GM12892 (cell line): ENCODE results near the gene LYL1.

Source experiments
- DNase-seq: peaks from one replicate; pipeline ENCODE4 v3.0.0; 2011; ENCODE audit not compliant: insufficient read length
- FAIRE-seq: peaks from 2 replicates; lab custom pipeline; 2011; peaks lifted over from hg19 to GRCh38; lab: Jason Lieb, UNC
- POLR2A ChIP-seq: IDR thresholded peaks from 2 replicates; pipeline ENCODE4 v1.6.1; 2011; ENCODE audit warnings: low read depth, low read length, control low read depth
- POLR2AphosphoS5 ChIP-seq: IDR thresholded peaks from 2 replicates; pipeline ENCODE4 v1.6.1; 2011; ENCODE audit warnings: low read depth, low read length, control low read depth
- TAF1 ChIP-seq: IDR thresholded peaks from 2 replicates; pipeline ENCODE4 v1.6.1; 2011; ENCODE audit warnings: low read depth, mild to moderate bottlenecking, control low read depth, low read length, borderline replicate concordance

LYL1 gene

DNA sequence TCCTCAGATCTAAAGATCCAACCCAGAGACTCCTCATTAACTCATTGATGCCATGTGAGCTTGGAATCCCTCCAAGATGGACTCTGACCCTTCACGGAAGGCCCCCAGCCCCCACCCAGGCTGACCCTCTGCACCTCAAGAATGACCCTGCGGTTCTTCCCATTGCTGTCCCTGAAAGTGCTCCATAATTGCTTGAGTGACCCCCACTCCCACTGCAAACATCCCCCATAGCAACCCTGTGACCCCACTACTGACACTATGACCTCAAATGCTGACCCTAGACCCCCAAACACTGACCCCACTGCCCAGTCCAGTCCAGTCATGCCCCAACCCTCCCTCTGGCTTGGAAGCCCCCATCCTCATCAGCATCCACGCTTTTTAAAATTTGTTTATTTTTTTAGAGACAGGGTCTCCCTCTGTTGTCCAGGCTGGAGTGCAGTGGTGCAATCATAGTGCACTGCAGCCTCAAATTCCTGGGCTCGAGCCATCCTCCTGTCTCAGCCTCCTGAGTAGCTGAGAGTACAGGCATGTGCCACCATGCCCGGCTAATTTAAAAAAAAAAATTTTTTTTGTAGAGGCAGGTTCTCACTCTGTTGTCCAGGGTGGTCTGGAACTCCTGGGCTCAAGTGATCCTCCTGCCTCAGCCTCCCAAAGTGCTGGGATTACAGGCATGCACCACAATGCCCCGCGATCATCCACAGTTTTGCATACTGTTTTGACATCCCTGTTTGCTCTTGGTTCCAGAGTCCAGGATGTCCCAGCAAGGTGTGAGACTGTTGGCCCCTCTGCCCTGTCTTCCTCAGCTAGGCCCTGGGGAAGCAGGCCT is 855 bp downstream of the LYL1 start:
- TF ChIP-seq TAF1 (no peak), POLR2A (no peak), POLR2AphosphoS5 (no peak)
- DNase-seq = no peak
- peak; percentile 21 for FAIRE-seq

DNA sequence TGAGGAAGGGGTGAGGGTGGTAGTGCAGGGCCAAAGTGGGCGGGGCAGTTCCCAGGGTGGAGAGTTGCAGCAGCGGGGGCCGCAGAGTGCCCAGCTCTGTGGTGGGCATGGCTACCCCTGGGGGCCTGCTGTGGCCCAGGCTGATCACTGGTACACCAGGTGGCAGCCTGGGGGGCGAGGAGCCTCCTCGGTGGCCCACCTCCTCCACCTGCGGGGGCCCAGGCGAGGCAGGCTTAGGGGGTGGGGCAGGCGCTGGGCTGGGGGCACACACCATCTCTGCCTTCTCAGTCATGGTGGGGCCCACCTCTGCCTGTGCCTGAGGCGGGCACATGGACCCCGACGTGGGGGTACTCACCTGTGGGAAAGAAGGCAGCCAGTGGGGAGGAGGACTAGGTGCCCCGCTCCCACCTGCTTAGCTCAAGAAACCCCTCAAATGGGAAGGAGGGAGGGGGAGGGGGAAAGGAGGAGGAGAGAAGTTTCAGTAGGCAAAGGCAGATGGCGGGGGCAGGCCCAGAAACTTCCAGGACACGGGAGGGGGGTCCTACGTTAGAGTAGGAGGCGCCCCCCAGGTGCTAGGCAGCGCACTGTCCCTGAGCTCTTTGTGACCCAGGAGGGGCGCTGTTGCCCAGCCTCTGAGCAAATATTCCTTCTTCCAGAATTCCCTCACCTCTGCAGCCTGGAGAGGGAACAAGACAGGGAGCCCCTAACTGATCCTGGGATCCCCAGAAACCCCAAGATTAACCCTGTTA is 1.6 kb downstream of the LYL1 start:
- DNase-seq (no peak), FAIRE-seq (peak; percentile 30)
- TF ChIP-seq POLR2A = no peak
- TF ChIP-seq POLR2AphosphoS5 = no peak
- no peak for TF ChIP-seq TAF1

DNA sequence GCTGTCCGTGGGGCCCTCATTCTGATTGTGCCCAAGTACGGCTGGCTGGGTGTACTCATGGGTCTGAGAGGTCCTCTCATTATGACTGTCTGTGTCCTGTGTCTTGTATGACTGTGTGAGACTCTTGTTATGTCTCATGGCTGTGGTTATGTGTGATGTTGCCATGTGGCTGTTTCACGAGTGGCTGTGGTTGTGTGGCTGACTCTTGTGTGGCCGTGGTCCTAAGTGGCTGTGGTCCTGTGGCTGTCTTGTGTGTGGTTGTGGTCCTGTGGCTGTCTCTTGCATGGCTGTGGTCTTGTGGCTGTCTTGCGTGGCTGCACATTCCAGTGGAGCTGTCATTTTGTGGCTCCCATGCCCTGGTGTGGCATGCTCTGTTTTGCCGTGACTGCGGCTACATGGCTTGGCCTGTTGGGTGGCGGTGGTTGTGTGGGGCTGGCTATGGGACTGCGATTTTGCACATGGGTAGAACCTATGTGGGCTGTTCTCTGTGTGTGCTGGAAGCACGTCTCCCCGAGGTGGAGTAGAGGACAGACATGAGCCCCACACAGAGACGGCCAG is 2.5 kb downstream of the LYL1 start:
- peak; percentile 99 for FAIRE-seq

DNA sequence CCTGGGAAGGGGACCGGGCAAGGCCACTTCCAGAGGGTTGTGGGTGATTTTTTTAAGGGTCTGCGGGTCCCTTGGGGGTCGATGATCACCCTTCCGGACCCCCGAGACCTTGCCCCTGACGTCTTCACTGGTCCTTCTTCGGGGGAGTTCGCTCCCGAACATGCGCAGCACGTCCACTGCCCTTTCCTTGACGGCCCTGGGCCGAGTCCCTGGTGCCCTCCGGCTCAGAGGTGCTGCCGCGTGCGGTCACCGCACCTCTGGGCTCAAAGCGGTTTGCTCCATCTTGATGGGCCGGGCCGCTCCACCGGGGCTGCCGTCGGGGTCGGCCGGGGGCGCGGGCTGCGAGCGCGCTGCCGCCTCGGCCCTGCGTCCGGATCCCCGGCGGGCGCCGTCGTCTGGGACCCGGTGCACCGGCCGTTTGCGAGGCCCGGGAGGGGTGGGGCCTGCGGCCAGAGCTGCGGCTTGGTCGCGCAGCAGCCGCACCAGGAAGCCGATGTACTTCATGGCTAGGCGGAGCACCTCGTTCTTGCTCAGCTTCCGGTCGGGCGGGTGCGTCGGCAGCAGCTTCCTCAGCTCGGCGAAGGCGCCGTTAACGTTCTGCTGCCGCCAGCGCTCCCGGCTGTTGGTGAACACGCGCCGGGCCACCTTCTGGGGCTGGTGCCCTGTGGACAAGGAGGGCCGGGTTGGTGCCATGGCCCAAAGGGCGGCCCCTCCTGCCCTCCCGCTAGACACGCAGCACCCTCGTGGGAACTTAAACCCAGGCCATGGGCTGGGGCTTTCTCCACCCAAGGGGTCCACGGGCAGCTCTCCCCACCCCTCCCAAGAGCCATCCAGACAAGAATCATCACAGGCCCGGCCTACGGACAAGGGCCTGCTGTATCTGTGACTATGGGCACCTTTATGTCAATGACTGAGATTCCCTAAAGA is 3.3 kb downstream of the LYL1 start:
- FAIRE-seq = no peak
- 0 out of 2 replicates have a peak, but pooled peaks have one; percentile 20 for TF ChIP-seq TAF1
- no peak for TF ChIP-seq POLR2AphosphoS5
- peak; percentile 71 for DNase-seq

More for the DNA sequence above, 2.5 kb downstream of the LYL1 start:
- DNase-seq = peak; percentile 66
- TF ChIP-seq TAF1 (0 out of 2 replicates have a peak, but pooled peaks have one; percentile 49), POLR2AphosphoS5 (peak; percentile 87), POLR2A (no peak)

DNA sequence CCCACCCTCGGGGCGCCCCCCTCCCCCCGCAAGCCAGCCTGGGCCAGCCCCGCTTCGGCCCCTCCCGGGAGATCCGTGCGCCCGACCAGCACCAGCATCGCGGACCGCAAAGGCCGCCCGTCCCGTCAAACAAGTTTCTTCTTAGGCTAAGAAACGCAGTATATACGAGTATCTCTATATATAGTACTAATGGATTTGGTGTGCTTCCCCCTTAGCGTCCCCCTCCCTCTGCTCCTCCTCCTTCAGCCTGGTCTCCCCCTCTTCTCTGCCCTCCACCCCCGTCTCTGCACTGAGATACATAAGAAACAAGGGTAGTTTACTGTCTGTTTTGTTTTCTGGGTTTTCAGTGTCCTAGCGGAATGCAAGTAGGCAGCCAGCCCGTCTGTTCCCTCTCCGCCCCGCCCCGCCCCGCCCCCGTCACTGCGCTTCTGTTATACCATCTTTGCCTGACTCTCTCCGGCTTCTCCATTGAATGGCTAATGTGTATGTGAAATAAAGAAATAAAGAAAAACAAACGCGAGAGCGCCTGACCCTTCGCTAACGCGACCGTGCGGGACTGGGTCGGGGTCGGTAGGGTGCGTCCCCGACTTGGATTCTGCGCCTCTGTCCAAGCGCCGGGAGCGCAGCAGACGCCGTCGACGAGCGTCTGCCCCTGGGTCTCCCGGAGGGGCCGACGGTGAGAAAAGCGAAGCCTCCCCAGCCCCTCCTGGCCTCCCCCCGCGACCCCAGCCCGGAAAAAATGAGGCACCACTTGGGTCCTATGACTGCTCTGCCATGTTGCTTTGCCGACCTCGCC is 4.2 kb downstream of the LYL1 start:
- FAIRE-seq = no peak
- TF ChIP-seq TAF1 = no peak
- TF ChIP-seq POLR2AphosphoS5 = no peak
- no peak for TF ChIP-seq POLR2A
- DNase-seq = no peak

DNA sequence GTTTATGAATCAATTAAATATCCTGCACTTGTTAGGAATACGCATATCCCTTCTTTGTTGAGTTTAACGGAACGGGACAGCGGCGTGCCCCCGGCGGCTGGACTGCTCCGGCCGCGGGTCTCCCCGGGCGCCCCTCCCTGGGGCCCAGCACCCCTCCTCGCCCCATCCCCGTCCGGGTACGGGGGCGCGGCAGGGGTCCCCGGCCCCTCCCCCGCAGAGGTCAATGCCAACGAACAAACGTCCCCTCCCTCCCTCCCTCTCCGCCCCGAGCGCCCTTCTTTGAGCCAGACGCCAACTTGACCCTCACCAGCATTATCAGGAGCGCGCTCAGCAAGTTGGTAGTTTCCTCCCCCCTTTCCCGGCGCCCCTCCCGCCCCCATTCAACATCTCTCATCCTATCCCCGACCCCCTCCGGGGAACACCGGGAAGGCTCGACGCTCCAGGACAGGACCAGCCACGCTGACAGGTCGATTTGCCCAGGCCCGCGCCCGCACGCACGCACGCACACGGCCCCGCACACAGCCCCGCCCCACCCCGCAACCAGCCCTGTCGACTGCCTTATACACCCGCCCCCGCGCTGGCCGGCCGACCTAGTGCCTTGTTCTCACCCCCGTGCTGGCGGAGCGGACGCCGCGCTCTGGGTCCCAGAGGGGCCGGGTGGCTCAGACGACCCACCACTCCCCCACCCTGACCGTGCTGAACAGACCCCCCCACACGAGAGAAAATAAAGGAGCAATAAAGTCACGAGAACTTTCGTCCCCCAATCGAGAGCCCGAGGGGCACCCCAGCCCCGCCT is 5.0 kb downstream of the LYL1 start:
- FAIRE-seq (no peak), DNase-seq (no peak)
- TF ChIP-seq TAF1 = no peak
- no peak for TF ChIP-seq POLR2AphosphoS5
- no peak for TF ChIP-seq POLR2A

DNA sequence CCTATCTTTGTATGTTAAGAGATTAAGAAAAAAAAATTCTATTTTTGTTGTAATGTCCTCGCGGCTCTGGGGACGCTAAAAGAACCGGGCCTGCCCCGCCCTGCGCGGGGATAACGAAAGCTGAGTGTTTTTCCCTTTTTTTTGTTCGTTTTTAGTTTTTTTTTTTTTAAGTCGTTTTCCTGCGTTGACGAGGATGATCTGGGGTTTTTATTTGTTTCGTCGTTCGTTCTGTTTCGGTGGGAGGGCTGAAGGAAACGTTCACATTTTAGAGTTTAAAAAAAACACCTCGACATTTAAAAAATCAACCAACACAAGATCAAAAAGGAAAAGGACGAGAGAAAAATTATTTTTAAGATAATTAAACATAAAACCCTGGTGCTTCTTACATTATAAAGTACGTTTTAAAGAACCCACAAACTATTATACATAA is 5.6 kb downstream of the LYL1 start:
- TF ChIP-seq POLR2AphosphoS5 (no peak), TAF1 (no peak), POLR2A (no peak)
- no peak for FAIRE-seq
- DNase-seq = no peak

DNA sequence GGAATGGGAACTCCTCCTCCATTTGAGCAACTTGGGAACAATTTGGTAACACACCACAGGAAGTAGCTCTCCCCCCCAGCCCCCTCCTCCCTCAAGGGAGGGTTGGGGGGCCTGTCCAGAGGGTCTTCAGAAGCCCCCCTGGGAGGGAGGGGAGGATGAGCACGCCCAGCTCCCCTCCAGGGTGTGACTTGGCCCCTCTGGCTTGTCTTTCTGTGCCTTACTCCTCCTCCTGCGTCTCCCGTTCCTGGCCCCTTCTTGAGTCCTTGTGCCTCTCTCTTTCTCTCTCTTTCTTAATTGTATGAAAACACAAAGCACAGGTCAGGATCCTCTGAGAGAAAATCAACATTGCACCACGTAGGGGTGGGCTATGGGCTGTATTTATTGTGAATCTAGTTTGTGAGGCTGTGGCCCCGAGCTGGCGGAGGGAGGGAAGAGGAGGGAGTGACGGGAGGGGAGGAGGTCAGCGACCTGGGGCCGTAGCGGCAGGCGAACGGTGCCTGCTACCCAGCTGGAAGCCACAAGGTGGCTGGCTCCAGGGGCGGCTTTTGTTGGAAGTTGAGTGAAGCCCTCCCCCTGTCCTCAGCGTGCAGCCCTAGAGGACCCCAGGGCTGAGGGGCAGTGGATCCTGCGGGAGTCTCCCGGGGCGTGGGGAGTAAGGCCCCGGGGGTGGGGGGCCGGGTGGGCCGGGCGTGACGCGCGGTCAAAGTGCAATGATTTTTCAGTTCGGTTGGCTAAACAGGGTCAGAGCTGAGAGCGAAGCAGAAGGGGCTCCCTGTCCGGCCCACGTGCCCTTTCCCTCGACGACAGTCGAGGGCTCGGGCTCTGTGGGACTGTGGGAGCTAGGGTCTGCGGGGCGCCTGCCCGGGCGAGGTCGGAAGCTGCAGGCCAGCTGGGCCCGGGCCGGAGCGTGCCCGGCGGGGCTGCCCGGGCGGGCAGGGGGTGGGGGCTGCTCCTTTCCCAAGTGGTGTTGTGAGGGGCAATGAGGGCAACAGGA is 6.4 kb downstream of the LYL1 start:
- DNase-seq = no peak
- peak; percentile 70 for FAIRE-seq
- TF ChIP-seq TAF1 (no peak), POLR2A (no peak), POLR2AphosphoS5 (no peak)

DNA sequence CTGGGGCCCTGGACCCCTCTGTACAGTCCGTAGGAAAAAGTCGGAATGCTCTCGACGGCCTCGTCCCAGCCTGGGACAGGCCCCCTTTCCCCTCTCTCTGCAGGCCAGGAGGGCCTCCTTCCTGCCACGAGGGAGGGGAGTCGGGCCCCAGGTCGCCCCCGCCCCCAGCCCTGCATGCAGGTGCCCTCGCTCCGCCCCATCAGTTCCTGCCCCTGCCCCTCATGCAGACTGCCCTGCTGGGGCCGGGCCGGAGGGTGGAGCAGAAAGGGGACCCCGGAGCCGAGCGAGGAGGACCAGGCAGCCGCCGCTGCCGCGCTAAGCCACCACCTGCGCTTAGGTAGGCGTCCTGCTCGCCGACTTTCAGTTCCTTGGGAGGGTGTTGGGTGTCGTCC is 7.3 kb downstream of the LYL1 start:
- FAIRE-seq = peak; percentile 78
- no peak for DNase-seq
- TF ChIP-seq POLR2A (no peak), POLR2AphosphoS5 (no peak), TAF1 (no peak)
